Skin epidermis (tissue), 12 donors: ENCODE measurements around the gene PTPA.
A peak's percentile ranks its signal among the peaks of the same experiment; 100 is the strongest.

Source experiments
- H3K27ac ChIP-seq, 21 experiments: fragments of 200-600 bp; sonication (generic) in 11 of 21; one replicate each; pipeline ENCODE4 v1.5.0; 2020; ENCODE audit warnings: mild to moderate bottlenecking in 3 of 21, inconsistent platforms in 2 of 21, moderate library complexity in 2 of 21
- H3K4me3 ChIP-seq, 7 experiments: fragments of 200-600 bp; sonication (generic) in 2 of 7; one replicate each; pipeline ENCODE4 v1.5.0; 2020; ENCODE audit warnings: inconsistent platforms in 2 of 7, mild to moderate bottlenecking in 2 of 7, moderate library complexity in 1 of 7

The PTPA gene

GRCh38 chr9:129131300-129132145, 20.3 kb downstream of the PTPA start:
- H3K4me3 ChIP-seq: no peak overlapping the region
- H3K27ac ChIP-seq: peak overlapping the region in 3 of 21 experiments; percentile 17 to 58 (median 37)

DNA sequence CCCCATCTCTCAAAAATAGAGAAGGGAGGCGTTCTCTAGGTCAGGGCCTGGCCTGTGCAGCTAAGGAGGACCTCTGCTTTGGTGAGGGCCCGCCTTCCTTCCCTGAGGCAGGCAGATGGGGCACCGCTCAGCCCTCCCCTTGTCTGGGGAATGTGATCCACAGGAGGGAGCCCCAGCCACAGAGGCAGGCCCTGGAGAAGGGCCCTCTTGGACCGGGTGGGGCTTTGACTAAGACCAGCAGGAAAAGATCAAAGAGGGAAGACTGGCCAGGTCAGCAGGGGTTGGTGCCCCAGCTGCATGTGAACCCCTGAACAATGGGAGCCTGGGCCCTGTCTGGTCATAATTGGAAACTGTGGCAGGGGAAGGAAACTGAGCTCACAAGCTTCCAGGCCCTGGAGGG, 21.9 kb downstream of the PTPA start:
- Histone ChIP-seq H3K4me3 (no peak overlapping the region), H3K27ac (peak overlapping the region in 1 of 21 experiments; percentile 45)

- Histone ChIP-seq H3K4me3 (no peak overlapping the region), H3K27ac (peak overlapping the region in 1 of 21 experiments; percentile 16)
Observed at GRCh38 chr9:129135476-129135875, 24.3 kb downstream of the PTPA start.

DNA sequence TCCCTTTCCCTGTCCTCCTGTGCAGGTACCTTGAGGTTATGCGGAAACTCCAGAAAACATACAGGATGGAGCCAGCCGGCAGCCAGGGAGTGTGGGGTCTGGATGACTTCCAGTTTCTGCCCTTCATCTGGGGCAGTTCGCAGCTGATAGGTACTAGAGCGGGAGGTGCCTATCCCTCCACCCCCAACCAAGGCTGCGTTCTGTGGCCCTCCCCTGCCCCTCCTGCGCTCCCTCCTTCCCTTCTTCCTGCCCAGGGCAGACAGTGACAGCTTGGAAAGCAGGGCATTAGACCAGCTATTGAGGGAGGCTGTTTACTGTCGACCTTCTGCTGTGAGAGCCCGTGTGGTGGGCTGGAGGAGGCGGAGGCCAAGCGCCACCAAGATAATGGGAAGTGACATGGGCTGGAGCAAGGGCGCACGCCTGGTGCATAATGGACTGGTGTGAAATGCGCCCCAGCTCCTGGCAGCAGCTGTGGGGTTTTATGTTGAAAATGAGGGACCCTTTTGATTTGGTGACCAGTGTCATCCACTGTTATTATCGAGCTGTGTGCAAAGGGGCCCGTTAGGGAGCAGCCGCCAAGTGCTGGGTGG, 25.3 kb downstream of the PTPA start:
- Histone ChIP-seq H3K27ac (peak overlapping the region in 12 of 21 experiments; percentile 96 to 100 (median 100)), H3K4me3 (no peak overlapping the region)

DNA sequence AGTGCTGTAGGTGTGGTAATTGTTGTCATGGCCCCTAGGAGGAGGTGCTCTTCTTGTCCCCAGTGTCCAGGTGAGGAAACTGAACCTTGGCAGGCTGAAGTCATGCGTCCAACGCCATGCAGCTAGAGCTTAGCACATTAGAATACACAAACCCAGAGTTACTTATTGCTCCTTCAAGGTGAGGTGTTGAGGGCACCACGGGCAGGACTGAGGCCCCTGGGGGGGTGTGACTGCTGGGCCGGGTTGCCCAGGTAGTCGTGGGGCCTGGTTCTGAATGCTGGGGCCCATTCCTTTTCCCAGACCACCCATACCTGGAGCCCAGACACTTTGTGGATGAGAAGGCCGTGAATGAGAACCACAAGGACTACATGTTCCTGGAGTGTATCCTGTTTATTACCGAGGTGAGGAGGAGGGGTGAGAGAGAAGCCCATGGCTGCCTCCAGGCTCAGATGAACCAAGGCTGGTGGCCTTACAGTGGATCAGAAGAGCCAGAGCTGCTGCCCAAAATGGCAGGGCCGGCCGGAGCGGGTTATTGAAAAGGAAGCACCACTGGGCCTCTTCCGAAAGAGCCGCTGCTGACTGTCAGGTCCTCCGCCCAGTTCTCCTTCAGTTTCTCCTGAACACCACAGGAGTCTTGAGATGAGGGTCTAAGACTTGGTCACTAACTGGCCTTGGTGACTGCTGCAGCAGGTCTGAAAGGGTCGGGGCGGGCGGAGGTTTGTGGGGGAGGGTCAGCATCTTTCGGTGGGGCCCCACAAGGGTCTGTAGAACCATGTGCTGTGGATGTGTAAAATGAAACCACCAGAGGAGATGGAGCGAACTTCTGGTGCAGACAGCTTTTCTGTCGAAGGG, 26.3 kb downstream of the PTPA start:
- peak overlapping the region in 20 of 21 experiments; percentile 96 to 100 (median 100) for H3K27ac ChIP-seq

GRCh38 chr9:129138144-129138462, 26.9 kb downstream of the PTPA start:
- H3K4me3 ChIP-seq: no peak overlapping the region
- H3K27ac ChIP-seq: peak overlapping the region in 20 of 21 experiments; percentile 96 to 100 (median 100)

More for the DNA sequence above, 26.3 kb downstream of the PTPA start:
- H3K4me3 ChIP-seq: no peak overlapping the region

DNA sequence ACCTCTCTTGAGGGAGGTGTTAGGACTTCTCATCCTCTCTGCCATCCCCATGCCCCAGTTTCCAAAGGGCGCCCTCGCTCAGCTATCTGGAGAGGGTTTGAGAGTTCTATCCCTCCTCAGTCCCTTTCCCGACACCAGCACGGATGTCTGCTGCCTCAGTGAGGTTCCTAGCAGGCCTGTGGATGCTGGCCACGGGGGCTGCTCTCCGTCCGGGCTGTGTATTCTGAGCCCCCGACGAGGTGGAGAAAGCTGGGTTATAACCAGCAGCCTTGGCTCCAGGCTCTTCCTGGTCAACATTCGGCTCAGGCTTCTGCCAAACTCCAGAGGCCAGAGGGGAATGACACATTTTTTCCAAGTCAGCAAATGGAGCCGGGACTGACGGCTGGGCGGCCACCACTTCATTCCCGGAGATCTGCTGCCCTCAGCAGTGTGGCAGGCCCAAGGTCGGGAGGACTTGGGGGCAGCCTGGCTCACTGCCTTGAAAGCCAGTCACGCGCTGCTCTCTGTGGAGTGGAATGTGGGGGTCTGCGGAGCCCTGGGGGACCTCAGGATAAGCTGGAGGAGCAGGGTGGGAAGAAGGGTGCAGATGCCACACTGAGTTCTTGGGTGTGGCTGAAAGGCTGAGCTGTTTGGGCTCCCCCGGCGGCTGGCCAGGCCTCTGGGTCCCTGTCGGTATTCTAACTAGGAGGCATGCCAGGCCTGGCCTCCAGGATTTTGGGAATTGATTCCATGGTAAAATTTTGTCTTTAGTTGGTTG, 27.4 kb downstream of the PTPA start:
- Histone ChIP-seq H3K27ac (peak overlapping the region; percentile 28 to 100 (median 100)), H3K4me3 (peak overlapping the region in 2 of 7 experiments; percentile 20 to 35)

- peak overlapping the region; percentile 20 to 39 (median 29) for H3K4me3 ChIP-seq
- H3K27ac ChIP-seq: peak overlapping the region; percentile 17 to 100 (median 100)
Observed at GRCh38 chr9:129139233-129139992, 28.2 kb downstream of the PTPA start.

DNA sequence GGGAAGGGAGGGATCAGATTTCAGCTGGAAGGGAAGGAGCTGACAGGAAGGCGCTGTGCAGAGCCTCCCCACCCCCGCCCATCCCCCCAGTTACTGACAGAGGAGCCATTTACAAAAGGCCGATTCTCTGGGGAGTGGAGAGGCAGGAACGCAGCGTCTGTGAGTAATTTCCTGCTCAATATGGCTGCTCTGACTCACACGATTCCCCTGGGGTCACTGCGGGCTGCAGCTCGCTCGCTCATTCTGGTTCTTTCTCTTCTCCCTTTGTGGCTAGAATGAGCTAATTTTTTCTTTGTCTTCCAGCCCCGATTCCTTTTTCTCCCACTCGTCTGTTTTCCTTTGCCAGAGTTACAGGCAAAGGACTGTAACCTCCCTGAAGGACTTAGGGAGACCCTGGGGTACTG, 28.8 kb downstream of the PTPA start:
- H3K27ac ChIP-seq: peak overlapping the region; percentile 95 to 100 (median 100)

GRCh38 chr9:129140397-129141065, 29.3 kb downstream of the PTPA start:
- Histone ChIP-seq H3K4me3 (peak overlapping the region; percentile 7 to 39 (median 29)), H3K27ac (peak overlapping the region; percentile 95 to 100 (median 100))

More for the DNA sequence above, 28.8 kb downstream of the PTPA start:
- H3K4me3 ChIP-seq: peak overlapping the region; percentile 20 to 39 (median 29)

GRCh38 chr9:129141066-129142041, 30.1 kb downstream of the PTPA start:
- Histone ChIP-seq H3K4me3 (peak overlapping the region in 6 of 7 experiments; percentile 7 to 39 (median 25)), H3K27ac (peak overlapping the region; percentile 95 to 100 (median 100))

GRCh38 chr9:129142138-129142935, 31.1 kb downstream of the PTPA start:
- Histone ChIP-seq H3K4me3 (no peak overlapping the region), H3K27ac (peak overlapping the region; percentile 40 to 100 (median 100))

GRCh38 chr9:129143031-129143927, 32.1 kb downstream of the PTPA start:
- H3K27ac ChIP-seq: peak overlapping the region in 20 of 21 experiments; percentile 96 to 100 (median 100)
- no peak overlapping the region for H3K4me3 ChIP-seq

- no peak overlapping the region for H3K4me3 ChIP-seq
- peak overlapping the region in 20 of 21 experiments; percentile 4 to 99 (median 82) for H3K27ac ChIP-seq
Observed at GRCh38 chr9:129145316-129145715, 34.1 kb downstream of the PTPA start.

DNA sequence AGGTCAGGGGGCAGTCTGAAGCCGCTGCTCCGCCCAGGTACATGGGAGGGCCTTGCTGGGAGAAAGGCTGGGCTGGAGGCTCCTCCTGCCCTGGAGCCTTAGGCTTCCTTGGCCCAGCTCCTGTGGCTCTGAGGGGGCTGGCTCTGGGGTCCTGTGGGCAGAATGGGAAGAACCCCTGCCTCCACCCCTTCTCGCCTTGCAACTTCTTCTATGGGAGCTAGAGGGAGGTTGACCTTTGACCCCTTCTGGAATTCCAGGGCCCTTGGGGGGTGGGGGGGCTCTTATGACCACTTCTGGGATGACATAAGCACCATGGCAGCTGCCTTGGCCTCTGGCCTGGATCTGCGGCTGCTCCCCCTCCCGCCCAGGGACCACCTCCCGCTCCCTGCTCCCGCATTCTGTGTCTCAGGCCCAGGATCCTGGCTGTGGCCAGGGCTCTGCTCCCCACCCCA, 34.7 kb downstream of the PTPA start:
- no peak overlapping the region for H3K4me3 ChIP-seq
- peak overlapping the region in 20 of 21 experiments; percentile 43 to 99 (median 82) for H3K27ac ChIP-seq
